Right cardiac atrium (tissue), 5 donors: ENCODE results near the gene CPEB4. TPM values are rescaled to one million over a fixed set of nuclear protein-coding genes. Genes with fewer than 3 reads are reported as not detected.
A peak's percentile ranks its signal among the peaks of the same experiment; 100 is the strongest.

Source experiments
- ATAC-seq, 2 donors: fragments of 200-7000 bp; cut with Tn5 transposase; one replicate each; pipeline versions ENCODE4 v1.8.0 to v1.9.1; 2020; ENCODE audit warnings: moderate library complexity in 2 of 2, mild to moderate bottlenecking in 1 of 2
- DNase-seq, 3 donors: peaks; one replicate each; pipeline ENCODE4 v3.0.0-alpha.2; 2020
- H3K27ac ChIP-seq: one replicate; pipeline ENCODE4 v1.5.1; 2013; ENCODE audit warnings: mild to moderate bottlenecking, low read length, control low read depth, moderate library complexity
- H3K27me3 ChIP-seq: one replicate; pipeline ENCODE4 v1.6.1; 2013; ENCODE audit not compliant: control insufficient read depth, insufficient read depth
- H3K4me1 ChIP-seq: one replicate; pipeline ENCODE4 v1.6.1; 2013; ENCODE audit warnings: low read length; ENCODE audit not compliant: control insufficient read depth, insufficient read depth
- H3K4me3 ChIP-seq: one replicate; pipeline ENCODE4 v1.5.1; 2013; ENCODE audit warnings: low read length, control low read depth
- H3K9me3 ChIP-seq: one replicate; pipeline ENCODE4 v1.6.1; 2013; ENCODE audit warnings: low read length; ENCODE audit not compliant: control insufficient read depth
- WGBS: extraction: QIAGEN DNeasy Blood & Tissue Kit; methylation state at CpG from one replicate; pipeline ENCODE4 v1.1.7; 2013; 5-methylcytosine and 5-hydroxymethylcytosine counted together
- intact Hi-C, 4 donors: fragments of 100-400 bp; cut with DNase I; formaldehyde crosslinking; loops; one replicate each; pipeline versions ENCODE4 v1.11.0 to v1.14.0; 2022 to 2023
- polyA plus RNA-seq: library from polyadenylated mRNA; stranded (reverse); fragments of 200-250 nt; gene quantifications from one replicate; pipeline ENCODE4 v1.2.3, GENCODE V29; 2013
- total RNA-seq, 4 donors: library from RNA; stranded (reverse); fragmentation: NEBNext Ultra II Directional; extraction: Animal tissue kit (Norgen Biotek cat#: 25700); gene quantifications; one replicate each; pipeline ENCODE4 v1.2.1, GENCODE V29; 2021
- donor health status: healthy with polysubstance abuse.
- donor health status: DM: no; HTN: yes; CAD: no.
- donor health status: DM: no; HTN: no; CAD: no.
- donor health status: DM: no; HTN: yes; CAD: no; lungs with severe emphysema.
- donor health status: DM: yes; HTN: yes; CAD: no.

CPEB4 gene
- total and polyA plus RNA-seq, 5 donors: 23.9 to 152 (median 97.2) TPM

DNA sequence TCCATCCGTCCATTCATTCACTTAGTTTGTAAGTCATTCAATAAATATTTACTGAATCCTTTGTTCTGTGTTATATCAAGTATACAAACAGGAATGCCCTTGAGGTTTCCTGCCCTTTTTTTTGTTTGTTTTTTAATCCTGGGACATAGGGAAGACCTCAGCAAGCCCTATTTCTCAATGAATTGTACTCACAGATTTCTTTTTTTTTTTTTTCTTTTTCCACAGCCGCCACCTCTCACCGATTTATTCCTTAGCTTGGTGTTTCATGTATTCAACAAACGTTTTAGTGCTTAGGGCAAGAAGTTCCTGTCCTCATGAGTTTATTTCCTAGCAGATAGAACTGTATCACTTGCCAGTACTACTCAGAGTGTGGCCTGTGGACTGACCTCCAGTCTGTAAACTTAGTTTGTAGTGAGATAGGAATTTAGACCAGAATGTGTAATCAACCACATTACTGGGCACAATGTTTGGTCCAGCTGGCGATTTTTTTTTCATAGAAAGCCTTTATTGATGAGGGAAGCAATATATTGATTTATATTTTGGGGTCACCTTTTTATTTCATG is 65.5 kb downstream of the CPEB4 start:
- no peak overlapping the region for H3K4me3 ChIP-seq
- ATAC-seq: peak; percentile 53 to 58
- no peak overlapping the region for H3K27ac ChIP-seq
- 67% methylated on average over 5 of the region's 5 CpGs for WGBS
- intact Hi-C loops: loop anchor here in 1 of 4 donors (10.0 kb wide), 1 partner anchor 59 kb away; no protein-coding TSS in a partner anchor
- DNase-seq: no peak
- H3K4me1 ChIP-seq: no peaks in the 10 kb centered on the region
- no peaks in the 10 kb centered on the region for H3K9me3 ChIP-seq
- no peaks in the 10 kb centered on the region for H3K27me3 ChIP-seq

DNA sequence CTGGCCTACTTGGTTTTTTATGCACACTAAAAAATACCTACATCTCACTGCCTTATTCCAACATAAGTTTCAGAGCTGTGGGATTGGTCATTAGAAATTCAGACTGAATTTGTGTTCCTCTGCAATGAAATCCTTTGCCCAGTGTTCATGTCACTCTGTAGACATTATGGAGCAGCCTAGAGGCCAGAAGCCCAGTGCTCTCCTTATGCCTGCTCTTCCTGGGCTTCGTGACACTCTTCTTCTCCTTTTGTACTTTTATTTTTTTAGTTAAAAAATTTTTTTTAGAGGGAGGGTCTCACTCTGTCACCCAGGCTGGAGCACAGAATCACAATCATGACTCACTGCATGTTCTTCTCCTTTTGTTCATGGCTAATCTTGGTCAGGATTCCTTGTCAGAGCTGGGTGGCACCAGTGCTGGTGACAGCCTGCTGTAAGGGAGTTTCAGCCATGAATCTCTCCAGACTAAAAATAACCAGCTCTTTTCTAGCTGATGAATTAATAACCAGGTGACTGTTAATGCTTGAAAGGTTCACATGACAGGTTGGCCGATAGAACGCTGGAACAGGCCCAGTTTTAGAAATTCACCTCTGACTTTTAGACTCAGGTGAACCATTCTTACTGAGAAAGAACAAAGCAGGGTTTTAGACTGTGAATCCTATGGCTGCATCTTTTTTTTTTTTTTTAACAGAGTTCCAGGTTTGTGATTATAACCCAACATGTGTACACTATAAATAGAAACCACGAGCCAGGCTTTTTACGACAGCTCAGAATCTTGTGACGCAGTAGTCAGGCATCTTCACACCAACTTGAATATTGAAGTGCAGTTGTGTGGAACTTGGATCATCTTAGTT is 66.7 kb downstream of the CPEB4 start:
- intact Hi-C loops: loop anchor here in 1 of 4 donors (10.0 kb wide), 1 partner anchor 60 kb away; no protein-coding TSS in a partner anchor
- WGBS: 62% methylated on average over 6 of the region's 6 CpGs
- DNase-seq: no peak
- Histone ChIP-seq H3K27ac (peak overlapping the region; percentile 96), H3K27me3 (no peaks in the 10 kb centered on the region), H3K4me3 (no peak overlapping the region), H3K9me3 (no peaks in the 10 kb centered on the region), H3K4me1 (no peaks in the 10 kb centered on the region)
- ATAC-seq: peak; percentile 81 to 88

DNA sequence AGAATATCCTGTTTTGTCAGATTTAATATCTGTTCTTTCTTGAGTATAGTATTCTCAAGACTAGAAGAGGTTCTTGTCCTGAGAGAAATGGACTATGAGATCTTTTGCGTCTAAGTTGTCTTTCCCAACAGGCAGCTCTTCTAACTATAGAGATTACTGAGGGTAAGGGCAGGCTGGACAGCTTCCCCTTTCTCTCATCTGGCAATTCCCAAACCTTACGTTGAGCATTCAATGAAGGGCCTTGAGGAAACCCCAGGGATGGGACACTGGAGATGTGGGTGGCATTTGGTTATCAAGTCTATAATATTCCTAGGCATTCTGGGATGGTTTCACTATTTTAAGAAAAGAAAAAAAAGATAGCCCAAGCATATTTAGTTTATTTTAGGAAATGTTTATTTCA is 72.8 kb downstream of the CPEB4 start:
- H3K9me3 ChIP-seq: no peaks in the 10 kb centered on the region
- ATAC-seq (no peak), DNase-seq (no peak)
- no peaks in the 10 kb centered on the region for H3K27me3 ChIP-seq
- H3K4me1 ChIP-seq: no peaks in the 10 kb centered on the region
- no peak overlapping the region for H3K4me3 ChIP-seq
- H3K27ac ChIP-seq: no peak overlapping the region
- WGBS: 60% methylated on average over 2 of the region's 2 CpGs
- intact Hi-C loops: loop anchor here in 3 of 4 donors (5.0 to 10.0 kb wide), 3 partner anchors 46 to 194 kb away; no protein-coding TSS in a partner anchor

DNA sequence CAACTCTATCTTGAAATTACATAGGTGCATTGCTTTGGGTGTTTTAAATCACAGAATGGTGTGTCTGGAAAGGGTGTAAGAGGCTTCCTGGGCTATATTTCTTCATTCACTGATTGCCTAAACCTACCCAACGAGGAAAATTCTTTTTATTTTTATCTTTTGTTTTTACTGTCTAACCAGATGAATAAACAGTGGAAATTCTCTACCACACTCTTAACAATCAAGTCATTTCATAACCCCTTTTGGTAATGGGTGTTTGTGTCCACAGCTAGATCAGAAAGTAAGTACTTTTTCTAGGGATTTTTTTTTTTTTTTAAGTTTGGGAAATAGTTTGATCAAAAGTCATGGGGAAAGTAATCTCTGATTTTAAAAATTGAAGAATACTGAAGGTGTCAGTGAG is 73.3 kb downstream of the CPEB4 start:
- intact Hi-C loops: loop anchor here in 3 of 4 donors (5.0 to 10.0 kb wide), 3 partner anchors 47 to 194 kb away; no protein-coding TSS in a partner anchor

DNA sequence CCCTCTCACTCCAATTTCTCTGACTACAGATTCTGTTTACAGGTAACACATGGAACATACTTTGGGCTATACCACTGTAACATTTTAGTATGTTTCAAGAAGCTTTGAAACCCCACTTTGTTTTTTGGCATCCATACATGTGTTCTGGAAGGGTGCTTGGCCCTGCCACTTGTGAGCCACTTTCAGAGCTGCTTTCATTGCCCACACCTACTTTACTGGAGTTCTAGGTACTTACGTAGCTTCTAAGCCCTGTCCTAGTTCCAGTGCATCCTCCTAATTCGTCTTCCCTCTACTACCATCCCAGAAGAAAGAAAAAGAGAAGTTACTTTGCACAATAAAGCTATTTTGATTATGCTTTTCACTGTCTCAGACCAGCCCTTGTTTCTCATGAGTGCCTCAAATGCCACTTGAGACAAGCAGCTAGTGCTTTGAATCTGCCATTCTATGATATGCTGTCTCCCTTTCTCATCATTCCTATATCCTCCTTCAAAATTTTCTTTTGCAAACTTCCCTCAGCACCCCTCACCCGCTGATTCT is 74.4 kb downstream of the CPEB4 start:
- peak overlapping the region; percentile 15 for H3K27ac ChIP-seq
- no peaks in the 10 kb centered on the region for H3K9me3 ChIP-seq
- 73% methylated on average over 3 of the region's 3 CpGs for WGBS
- ATAC-seq: peak; percentile 17 to 47
- H3K4me3 ChIP-seq: no peak overlapping the region
- DNase-seq: no peak
- intact Hi-C loops: loop anchor here in 3 of 4 donors (5.0 to 10.0 kb wide), 3 partner anchors 48 to 195 kb away; no protein-coding TSS in a partner anchor
- no peaks in the 10 kb centered on the region for H3K27me3 ChIP-seq
- H3K4me1 ChIP-seq: no peaks in the 10 kb centered on the region

More for the DNA sequence above, 73.3 kb downstream of the CPEB4 start:
- Histone ChIP-seq H3K4me3 (no peak overlapping the region), H3K4me1 (no peaks in the 10 kb centered on the region), H3K27ac (no peak overlapping the region), H3K9me3 (no peaks in the 10 kb centered on the region), H3K27me3 (no peaks in the 10 kb centered on the region)
- WGBS: 48% methylated on average over 1 of the region's 1 CpG
- ATAC-seq: no peak
- DNase-seq: no peak

DNA sequence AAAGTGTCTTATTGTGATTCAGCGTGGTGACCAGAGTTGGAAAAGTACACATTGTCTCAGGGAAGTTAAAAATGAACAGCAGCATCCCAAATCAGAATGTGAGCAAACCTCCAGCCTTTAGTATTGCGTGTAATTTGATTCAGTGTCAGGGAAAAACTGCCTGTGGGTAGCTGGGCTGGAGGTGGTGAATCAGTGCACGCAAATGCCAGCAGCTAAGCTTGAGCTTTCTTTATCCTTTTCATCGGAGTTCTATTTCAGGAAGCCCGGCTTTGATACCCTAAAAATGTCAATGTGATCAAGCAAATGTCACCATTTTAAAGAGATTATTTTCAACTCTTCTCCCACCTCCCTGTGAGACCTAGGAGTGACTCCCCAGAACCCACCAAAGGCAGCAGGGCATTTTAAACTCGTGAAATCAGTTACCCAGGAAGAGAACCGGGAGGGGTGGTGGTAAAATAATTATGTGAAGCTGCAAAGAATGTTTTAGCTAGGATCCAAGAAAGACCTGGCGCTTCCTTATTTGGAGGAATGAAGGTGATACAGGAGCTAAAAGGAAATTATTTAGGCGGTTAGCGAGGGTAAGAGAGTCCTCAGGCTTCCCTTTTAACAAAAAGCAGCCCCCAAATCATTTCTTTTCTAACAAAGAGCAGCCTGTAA is 75.2 kb downstream of the CPEB4 start:
- DNase-seq (no peak), ATAC-seq (peak; percentile 50 to 79)
- H3K27ac ChIP-seq: peak overlapping the region; percentile 70
- H3K27me3 ChIP-seq: no peaks in the 10 kb centered on the region
- H3K4me3 ChIP-seq: no peak overlapping the region
- no peaks in the 10 kb centered on the region for H3K9me3 ChIP-seq
- no peaks in the 10 kb centered on the region for H3K4me1 ChIP-seq
- intact Hi-C loops: loop anchor here in 3 of 4 donors (5.0 to 10.0 kb wide), 3 partner anchors 49 to 196 kb away; no protein-coding TSS in a partner anchor
- 44% methylated on average over 10 of the region's 10 CpGs for WGBS

DNA sequence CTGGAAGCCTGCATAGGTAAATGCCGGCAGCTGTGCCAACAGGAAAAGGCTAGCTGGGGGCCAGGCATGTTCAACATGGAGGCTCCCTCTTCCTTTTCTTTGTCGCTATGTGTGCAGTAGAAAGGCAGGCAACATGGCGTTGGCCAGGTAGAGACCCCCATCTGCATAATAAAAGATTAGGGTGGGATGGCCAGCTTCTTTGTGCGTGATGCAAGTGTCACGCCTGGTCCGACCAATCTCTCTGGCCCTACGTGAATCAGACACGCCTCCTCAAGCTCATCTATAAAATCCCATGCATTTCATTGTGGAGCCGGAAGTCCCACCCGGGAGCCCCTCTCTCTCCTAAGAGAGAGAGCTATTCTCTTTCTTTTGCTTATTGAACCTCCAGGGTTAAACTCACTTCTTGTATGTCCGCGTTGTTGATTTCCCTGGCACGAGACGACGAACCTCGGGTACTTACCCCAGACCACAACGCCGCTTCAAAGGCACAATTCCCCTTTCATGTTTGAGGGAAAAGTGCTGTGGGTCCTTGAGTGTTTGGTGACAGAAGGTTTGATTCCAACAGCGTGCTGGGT is 75.8 kb downstream of the CPEB4 start:
- Histone ChIP-seq H3K27ac (peak overlapping the region; percentile 48), H3K9me3 (no peaks in the 10 kb centered on the region), H3K4me1 (no peaks in the 10 kb centered on the region), H3K27me3 (no peaks in the 10 kb centered on the region), H3K4me3 (no peak overlapping the region)
- DNase-seq (no peak), ATAC-seq (peak; percentile 9 to 29)
- intact Hi-C loops: loop anchor here in 3 of 4 donors (5.0 to 10.0 kb wide), 3 partner anchors 49 to 197 kb away; no protein-coding TSS in a partner anchor
- WGBS: 60% methylated on average over 19 of the region's 19 CpGs

DNA sequence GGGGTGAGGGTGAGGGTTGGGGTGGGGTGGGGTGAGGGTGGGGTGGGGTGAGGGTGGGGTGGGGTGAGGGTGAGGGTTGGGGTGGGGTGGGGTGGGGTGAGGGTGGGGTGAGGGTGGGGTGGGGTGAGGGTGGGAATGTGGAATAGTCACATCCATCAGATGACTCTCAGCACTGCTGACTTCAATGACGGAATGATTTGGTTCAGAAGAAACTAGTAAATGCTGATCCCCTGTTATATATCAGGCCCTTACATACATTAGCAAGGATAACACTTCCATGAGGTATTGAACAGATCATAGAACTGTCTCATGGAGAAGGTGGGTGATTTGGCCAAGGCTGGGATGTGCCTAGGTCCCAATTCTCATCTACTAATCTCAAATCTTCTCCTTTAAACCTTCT is 76.4 kb downstream of the CPEB4 start:
- H3K9me3 ChIP-seq: no peaks in the 10 kb centered on the region
- intact Hi-C loops: loop anchor here in 3 of 4 donors (5.0 to 10.0 kb wide), 3 partner anchors 50 to 197 kb away; no protein-coding TSS in a partner anchor
- DNase-seq (no peak), ATAC-seq (no peak)
- H3K4me1 ChIP-seq: no peaks in the 10 kb centered on the region
- H3K4me3 ChIP-seq: no peak overlapping the region
- WGBS: 81% methylated on average over 1 of the region's 1 CpG
- H3K27ac ChIP-seq: no peak overlapping the region
- no peaks in the 10 kb centered on the region for H3K27me3 ChIP-seq

DNA sequence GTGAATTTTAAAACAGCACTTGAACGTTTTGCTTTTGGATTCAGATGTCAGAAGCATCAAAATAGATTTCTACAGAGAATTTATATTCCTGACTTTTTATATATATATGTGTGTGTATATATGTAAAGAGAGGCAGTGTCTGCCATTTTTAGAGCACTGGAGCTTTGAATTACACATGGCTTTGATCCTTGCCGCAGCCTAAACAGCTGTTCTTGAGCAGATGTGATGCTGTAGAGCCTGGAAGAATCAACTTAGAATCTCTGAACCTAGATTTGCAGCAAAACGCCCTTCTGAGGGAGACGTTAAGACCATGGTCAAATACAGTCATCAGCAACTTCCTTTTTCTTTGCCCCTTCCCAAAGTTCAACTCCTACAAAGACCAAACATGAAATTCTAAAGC is 79.1 kb downstream of the CPEB4 start:
- WGBS: 53% methylated on average over 4 of the region's 4 CpGs
- no peaks in the 10 kb centered on the region for H3K9me3 ChIP-seq
- intact Hi-C loops: loop anchor here in 3 of 4 donors (10.0 kb wide), 2 partner anchors 52 to 72 kb away; no protein-coding TSS in a partner anchor
- no peaks in the 10 kb centered on the region for H3K4me1 ChIP-seq
- ATAC-seq: no peak
- DNase-seq: no peak
- H3K27ac ChIP-seq: no peak overlapping the region
- H3K4me3 ChIP-seq: no peak overlapping the region
- no peaks in the 10 kb centered on the region for H3K27me3 ChIP-seq

DNA sequence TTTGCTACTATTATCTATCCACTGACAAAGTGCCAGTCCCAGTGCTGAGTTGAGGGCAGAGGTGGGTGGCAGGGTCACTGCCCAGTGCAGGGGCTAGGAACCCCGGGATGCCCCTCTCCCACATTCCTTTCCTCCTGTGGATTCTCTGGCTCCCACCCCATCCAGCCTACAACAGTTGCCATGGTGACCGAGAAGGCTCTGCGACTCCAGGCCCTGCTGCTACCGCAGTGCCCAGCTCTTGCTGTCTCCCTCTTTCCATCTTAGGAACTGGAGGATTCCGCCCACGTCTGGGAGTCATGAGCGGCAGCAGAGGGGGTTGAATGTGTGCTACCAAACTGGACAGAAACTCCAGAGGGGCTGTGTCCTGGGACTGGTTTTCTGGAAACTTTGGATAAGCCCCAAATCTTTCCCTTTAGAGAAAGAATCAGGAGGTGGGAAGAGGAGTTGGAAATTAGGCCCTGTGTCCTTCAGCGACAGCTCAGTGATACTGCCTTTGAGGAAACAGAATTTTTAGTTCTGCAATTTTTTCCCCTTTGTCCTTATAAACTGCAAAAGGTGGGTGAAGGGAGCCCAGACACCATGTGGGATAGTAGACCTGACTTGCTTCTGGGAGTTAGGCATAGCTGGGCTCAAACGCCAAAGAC is 80.1 kb downstream of the CPEB4 start:
- 55% methylated on average over 9 of the region's 9 CpGs for WGBS
- no peaks in the 10 kb centered on the region for H3K9me3 ChIP-seq
- peaks cover 3% of the 10 kb centered on the region for H3K4me1 ChIP-seq
- no peak for DNase-seq
- intact Hi-C loops: loop anchor here in 3 of 4 donors (10.0 kb wide), 2 partner anchors 53 to 73 kb away; no protein-coding TSS in a partner anchor
- no peak overlapping the region for H3K4me3 ChIP-seq
- no peaks in the 10 kb centered on the region for H3K27me3 ChIP-seq
- ATAC-seq: no peak
- no peak overlapping the region for H3K27ac ChIP-seq
